Panc1 (cell line): ENCODE measurements around the gene DNM3. TPM values are rescaled to one million over a fixed set of nuclear protein-coding genes. Genes with fewer than 3 reads are reported as not detected.

ENCODE experiments used
- ATAC-seq: fragments of 200-7000 bp; cut with Tn5 transposase; 2 replicates; pipeline ENCODE4 v1.9.1; 2020; ENCODE audit warnings: mild to moderate bottlenecking, moderate library complexity
- BruUV-seq: library from RNA; stranded (reverse); fragments of 400-500 nt; replicated peaks from 2 replicates; lab custom pipeline; 2021; lab: Mats Ljungman, UMichigan
- CTCF ChIA-PET: fragments of 300-600 bp; sonication (Branson Sonifier 250); formaldehyde crosslinking; loops from one replicate; lab custom pipeline; 2022; ENCODE audit warnings: antibody characterized with exemption; lab: Charles Lee
- POLR2A ChIA-PET: fragments of 300-600 bp; sonication (Branson Sonifier 250); formaldehyde crosslinking; loops from one replicate; lab custom pipeline; 2022; ENCODE audit warnings: antibody characterized with exemption; lab: Charles Lee
- DNase-seq: peaks from one replicate; pipeline ENCODE4 v3.0.0-alpha.2; 2010; ENCODE audit warnings: low read depth, low spot score
- H3K27ac ChIP-seq: 2 replicates; pipeline ENCODE4 v1.5.1; 2011; ENCODE audit warnings: mild to moderate bottlenecking, low read length, inconsistent platforms
- H3K27me3 ChIP-seq: fragments of 200-500 bp; sonication (Bioruptor generic); 2 replicates; pipeline ENCODE4 v1.6.0; 2014; ENCODE audit warnings: low read length, inconsistent platforms; ENCODE audit not compliant: control insufficient read depth, insufficient read depth
- H3K36me3 ChIP-seq: fragments of 200-500 bp; sonication (Bioruptor generic); 2 replicates; pipeline ENCODE4 v1.5.1; 2014; ENCODE audit warnings: inconsistent platforms, mild to moderate bottlenecking, low read length, moderate library complexity; ENCODE audit not compliant: control insufficient read depth, insufficient read depth
- H3K4me1 ChIP-seq: 2 replicates; pipeline ENCODE4 v1.5.1; 2011; ENCODE audit warnings: inconsistent platforms, mild to moderate bottlenecking, low read length, moderate library complexity; ENCODE audit not compliant: control insufficient read depth, insufficient read depth
- H3K4me3 ChIP-seq, 2 experiments: 2 replicates each; pipeline ENCODE4 v1.5.1; 2011 to 2012; ENCODE audit warnings: low read depth in 2 of 2, low read length in 2 of 2, mild to moderate bottlenecking in 2 of 2, inconsistent platforms in 1 of 2, moderate library complexity in 1 of 2
- H3K9me3 ChIP-seq: fragments of 200-500 bp; sonication (Bioruptor generic); 2 replicates; pipeline ENCODE4 v1.5.1; 2014; ENCODE audit warnings: low read depth, mild to moderate bottlenecking, inconsistent platforms, low read length, moderate library complexity; ENCODE audit not compliant: control insufficient read depth, insufficient read depth
- CTCF ChIP-seq: fragments of 450-650 bp; IDR thresholded peaks from 2 replicates; pipeline ENCODE4 v1.5.1; 2017; ENCODE audit warnings: mild to moderate bottlenecking
- POLR2AphosphoS5 ChIP-seq: IDR thresholded peaks from 2 replicates; pipeline ENCODE4 v1.6.1; 2012; ENCODE audit warnings: mild to moderate bottlenecking, low read depth, low read length, moderate library complexity
- REST ChIP-seq, 2 experiments: IDR thresholded peaks; 2 replicates each; pipeline ENCODE4 v1.6.1; 2011 to 2012; ENCODE audit warnings: low read depth in 2 of 2, control low read depth in 1 of 2, low read length in 1 of 2, mild to moderate bottlenecking in 1 of 2, moderate library complexity in 1 of 2; ENCODE audit not compliant: insufficient read depth in 1 of 2
- SIN3A ChIP-seq: IDR thresholded peaks from 2 replicates; pipeline ENCODE4 v1.6.1; 2012; ENCODE audit warnings: low read depth, mild to moderate bottlenecking, low read length, moderate library complexity, borderline replicate concordance; ENCODE audit not compliant: insufficient read depth
- TCF7L2 ChIP-seq: IDR thresholded peaks from 2 replicates; pipeline ENCODE4 v1.6.1; 2011; ENCODE audit warnings: mild to moderate bottlenecking, low read depth, low read length, inconsistent platforms
- in situ Hi-C: cut with HindIII; loops from 2 replicates; pipeline ENCODE4 v1.10.0; 2016; ENCODE audit warnings: low sequenced_read_pairs, low pct_unique_long_range_greater_than_20kb
- intact Hi-C: fragments of 100-400 bp; cut with micrococcal nuclease; formaldehyde crosslinking; loops from one replicate; pipeline ENCODE4 v1.10.0; 2022; ENCODE audit not compliant: unreplicated experiment
- total RNA-seq: library from RNA; stranded (reverse); gene quantifications from one replicate; pipeline ENCODE4 v1.2.1, GENCODE V29; 2021; ENCODE audit not compliant: unreplicated experiment

Gene DNM3
- total RNA-seq, 1 experiment from 2014 or later: 0.46 TPM

DNA sequence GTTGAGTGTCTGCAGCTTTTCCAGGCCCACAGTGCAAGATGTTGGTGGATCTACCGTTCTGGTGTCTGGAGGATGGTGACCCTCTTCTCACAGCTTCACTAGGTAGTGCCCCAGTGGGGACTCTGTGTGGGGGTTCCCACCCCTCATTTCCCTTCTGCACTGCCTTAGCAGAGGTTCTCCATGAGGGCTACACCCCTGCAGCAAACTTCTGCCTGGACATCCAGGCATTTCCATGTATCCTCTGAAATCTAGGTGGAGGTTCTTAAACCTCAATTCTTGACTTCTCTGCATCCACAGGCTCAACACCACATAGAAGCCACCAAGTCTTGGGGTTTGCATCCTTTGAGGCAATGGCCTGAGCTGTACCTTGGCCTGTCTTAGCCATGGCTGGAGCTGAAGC is 14.3 kb upstream of the DNM3 start:
- ChIA-PET POLR2A (no interaction called here), CTCF (no interaction called here)
- no peak overlapping the region for H3K4me3 ChIP-seq
- no peaks in the 10 kb centered on the region for H3K9me3 ChIP-seq
- DNase-seq (no peak), ATAC-seq (no peak)
- H3K36me3 ChIP-seq: no peaks in the 10 kb centered on the region
- no peaks in the 10 kb centered on the region for H3K27me3 ChIP-seq
- intact Hi-C loops: no loop called here
- TF ChIP-seq SIN3A (no peak), REST (IDR thresholded peaks at IDR 0.05; ENCODE audit: insufficient read depth in 1 of 2, low read depth in 2 of 2, low read length in 1 of 2) (no peak), TCF7L2 (no peak), CTCF (no peak)
- no TSS peak for BruUV-seq
- in situ Hi-C loops: no loop called here
- H3K4me1 ChIP-seq: no peaks in the 10 kb centered on the region
- H3K27ac ChIP-seq: no peak overlapping the region

- intact Hi-C loops (no loop called here), in situ Hi-C loops (no loop called here)
- ChIA-PET POLR2A (no interaction called here), CTCF (no interaction called here)
- Histone ChIP-seq H3K4me1 (no peaks in the 10 kb centered on the region), H3K36me3 (no peaks in the 10 kb centered on the region), H3K9me3 (no peaks in the 10 kb centered on the region), H3K4me3 (no peak overlapping the region), H3K27me3 (no peaks in the 10 kb centered on the region), H3K27ac (no peak overlapping the region)
- DNase-seq (no peak), ATAC-seq (no peak)
- no TSS peak for BruUV-seq
- TF ChIP-seq CTCF (no peak), POLR2AphosphoS5 (no peak), TCF7L2 (no peak), REST (IDR thresholded peaks at IDR 0.05; ENCODE audit: insufficient read depth in 1 of 2, low read depth in 2 of 2, low read length in 1 of 2) (no peak), SIN3A (no peak)
Observed at GRCh38 chr1:171828794-171829193, 12.5 kb upstream of the DNM3 start.
